Effector CD8-positive, alpha-beta T cell (primary cell): ENCODE results near the gene PRF1.

Experiments
- DNase-seq: peaks from one replicate; lab custom pipeline; 2025; lab: John Stamatoyannopoulos, UW

The PRF1 gene

DNA sequence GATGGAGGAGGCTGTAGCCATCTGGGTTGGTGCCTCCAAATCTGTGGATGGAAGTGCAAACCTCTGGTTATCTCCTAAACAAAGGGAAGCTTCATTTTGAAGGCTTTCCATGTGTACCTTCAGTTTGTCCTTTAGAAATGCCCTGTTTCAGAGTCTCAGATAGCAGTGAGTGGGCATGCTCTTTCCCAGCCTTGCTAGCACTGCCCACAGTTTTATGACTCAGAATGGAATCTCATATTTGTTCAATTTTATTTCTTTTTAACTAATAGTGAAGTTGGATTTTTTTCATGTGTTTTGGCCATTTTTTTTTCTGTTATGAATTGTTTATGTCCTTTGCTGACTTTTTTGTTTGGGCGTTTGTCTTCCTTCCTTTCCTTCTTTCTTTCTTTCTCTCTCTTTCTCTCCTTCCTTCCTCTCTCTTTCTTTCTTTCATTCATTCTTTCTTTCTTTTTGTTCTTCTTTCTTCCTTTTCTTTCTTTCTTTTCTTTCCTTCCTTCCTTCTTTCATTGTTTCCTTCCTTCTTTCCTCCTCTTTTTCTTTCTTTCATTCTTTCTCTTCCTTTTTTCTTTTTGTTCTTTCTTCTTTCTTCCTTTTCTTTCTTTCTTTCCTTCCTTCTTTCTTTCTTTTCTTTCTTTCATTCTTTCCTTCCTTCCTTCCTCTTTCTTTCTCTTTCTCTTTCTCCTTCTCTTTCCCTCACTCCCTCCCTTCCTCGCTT lies 25.6 kb downstream of the PRF1 start:
- DNase-seq, result no peak

DNA sequence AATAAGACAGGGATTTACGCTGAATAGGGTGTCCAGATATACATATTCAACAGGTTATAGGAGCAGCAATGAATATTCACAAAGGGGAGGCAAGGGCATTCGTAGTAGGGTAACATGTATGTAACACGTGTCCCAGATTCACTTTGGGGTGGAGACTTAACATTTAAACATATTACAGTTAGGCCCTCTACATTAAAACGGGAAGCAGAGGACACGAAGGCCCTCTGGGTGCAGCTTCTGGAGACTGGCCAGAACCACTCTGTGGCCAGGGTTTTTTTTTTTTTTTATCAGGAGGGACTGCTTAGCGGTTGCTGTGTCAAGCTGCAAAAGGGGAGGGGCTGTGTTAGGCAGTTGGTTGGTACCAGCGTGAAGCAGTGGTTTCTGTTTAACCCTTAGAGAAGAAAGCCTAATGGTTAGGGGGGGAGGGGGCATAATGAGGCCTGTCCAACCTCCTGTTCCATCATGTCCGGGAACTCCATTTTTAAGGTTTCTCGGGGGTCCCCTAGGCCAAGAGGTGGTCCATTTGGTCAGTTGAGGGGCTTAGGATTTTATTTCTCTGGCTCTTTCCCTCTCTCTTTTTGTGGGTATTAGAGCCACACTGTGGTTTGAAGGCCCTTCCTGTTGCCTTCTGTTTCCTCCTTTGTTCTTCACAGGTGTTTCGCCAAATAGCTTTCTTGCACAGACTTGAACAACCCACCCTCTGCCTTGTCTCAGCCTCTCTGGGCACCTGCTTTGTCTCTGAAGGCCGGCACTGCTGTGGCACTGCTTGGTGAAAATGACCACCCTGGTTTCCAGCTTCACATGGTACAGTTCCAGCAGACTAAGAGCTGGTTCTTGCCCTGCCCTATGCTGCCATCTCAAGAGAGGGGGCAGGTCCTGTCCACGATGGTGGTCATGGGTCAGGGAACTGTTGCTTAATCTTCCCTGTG lies 26.4 kb downstream of the PRF1 start:
- DNase-seq, result no peak

DNA sequence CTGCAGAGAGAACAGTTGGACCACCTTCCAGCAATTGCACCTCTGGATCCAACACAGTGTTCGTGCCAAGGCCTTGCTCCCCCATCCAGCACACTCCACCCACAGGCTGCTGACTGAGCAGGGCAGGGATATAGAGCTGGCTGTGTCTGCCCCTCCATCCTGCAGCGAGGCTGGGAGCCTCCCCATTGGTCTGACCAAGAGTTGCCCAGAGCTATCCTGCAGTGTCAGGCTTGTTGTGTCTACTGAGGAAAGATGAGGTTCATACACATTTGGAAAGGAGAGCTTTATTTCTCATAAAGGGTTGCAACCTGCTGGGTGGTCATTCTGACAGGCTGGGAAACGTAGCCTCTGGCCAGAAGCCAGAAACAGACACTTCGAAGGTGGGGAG lies 27.1 kb downstream of the PRF1 start:
- DNase-seq, result no peak

DNA sequence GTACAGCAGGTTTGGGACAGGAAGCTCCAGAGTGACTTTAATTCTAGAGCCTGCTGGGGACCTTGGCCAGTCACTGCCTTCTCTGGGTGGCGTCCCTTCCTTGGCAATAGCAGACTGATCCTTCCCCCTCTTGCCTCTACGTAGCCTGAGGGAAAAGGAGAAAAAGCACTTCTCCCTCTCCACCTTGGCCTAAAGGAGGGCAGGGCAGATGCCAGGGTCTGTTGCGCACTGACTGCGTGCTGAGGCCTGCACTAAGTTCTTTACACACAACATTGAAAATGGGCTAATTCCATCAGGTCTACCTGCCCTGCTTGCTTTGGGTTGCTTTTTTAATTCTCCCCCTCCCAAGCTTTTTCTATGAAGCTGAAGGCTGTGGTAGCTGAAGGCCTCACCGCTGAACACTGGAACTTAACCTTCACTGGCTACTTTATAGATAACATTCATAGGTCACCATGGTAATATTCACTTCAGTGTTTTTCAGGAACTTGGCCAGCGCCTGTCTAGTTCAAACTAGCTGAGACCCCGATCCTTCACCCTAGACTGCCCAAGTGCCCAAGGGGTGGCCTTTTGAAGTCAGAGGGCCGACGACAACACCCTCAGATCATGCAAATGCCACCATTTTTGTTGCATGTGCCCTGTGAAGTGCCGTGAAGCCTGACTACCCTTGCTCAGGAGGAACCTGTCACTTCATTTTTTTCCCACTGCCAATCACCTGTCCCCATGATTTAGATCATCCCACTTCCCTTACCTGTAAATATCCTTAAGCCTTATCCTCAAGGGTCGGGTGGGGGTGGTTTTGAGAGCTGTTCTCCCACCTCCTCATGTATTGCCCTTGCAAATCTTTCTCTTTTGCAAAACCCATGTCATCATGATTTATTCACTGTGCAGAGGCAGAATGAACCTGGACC lies 28.7 kb downstream of the PRF1 start:
- no peak for DNase-seq

DNA sequence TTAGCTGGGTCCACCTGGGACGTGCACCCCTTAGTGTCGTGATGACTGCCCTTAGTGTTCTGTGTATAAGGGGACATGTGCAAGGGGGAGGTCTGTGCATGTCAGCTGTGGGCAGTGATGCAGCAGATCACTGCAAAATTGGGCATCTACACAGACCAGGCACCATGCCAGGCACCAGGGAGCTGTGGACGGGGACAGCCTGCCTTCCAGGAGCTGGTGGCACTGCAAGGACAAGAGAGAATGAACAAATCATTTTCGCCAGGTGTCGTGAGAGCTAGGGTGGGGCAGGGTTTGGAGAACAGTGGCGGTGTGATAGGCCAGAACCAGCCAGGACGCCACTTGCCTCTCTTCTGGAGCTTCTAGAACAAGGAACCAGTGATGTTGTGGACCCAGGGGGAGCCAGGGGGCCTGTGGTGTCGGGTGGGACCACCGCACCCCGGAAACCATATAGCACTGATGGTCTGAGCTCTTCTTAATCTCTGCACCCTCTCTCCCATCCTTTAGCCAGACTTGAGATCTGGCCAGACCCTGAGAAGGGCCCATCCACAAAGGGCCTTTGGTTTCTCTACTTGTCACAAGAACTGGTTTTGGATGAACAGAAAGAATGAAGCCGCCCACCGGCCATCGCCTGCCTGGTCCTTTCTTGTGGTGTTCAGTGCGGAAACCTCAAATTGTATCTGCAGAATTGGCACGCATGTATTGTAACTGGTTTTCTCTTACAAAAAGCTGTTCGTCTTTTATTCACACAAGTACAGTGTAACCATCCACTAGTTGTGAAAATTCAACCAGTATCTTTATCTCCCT lies 30.7 kb downstream of the PRF1 start:
- no peak for DNase-seq

DNA sequence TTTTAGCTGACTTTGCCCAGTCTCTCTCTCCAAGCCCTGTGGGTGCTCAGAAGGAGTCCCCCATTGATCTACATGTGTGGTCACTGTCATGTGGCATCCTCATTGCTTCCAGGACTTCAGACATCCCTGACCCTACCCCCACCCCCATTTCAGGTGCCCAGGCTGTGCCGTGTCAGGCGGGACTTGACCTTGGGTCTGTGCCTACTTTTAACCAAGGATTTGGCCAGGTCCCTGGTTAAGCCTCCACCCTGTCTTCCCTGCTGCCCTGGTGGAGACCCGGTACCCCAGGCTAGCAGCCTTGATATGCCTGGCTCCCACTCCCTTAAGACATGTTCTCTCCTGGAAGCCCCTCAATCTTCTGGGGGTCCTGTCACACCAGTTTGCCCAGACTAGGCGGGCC lies 31.3 kb downstream of the PRF1 start:
- DNase-seq, result no peak

DNA sequence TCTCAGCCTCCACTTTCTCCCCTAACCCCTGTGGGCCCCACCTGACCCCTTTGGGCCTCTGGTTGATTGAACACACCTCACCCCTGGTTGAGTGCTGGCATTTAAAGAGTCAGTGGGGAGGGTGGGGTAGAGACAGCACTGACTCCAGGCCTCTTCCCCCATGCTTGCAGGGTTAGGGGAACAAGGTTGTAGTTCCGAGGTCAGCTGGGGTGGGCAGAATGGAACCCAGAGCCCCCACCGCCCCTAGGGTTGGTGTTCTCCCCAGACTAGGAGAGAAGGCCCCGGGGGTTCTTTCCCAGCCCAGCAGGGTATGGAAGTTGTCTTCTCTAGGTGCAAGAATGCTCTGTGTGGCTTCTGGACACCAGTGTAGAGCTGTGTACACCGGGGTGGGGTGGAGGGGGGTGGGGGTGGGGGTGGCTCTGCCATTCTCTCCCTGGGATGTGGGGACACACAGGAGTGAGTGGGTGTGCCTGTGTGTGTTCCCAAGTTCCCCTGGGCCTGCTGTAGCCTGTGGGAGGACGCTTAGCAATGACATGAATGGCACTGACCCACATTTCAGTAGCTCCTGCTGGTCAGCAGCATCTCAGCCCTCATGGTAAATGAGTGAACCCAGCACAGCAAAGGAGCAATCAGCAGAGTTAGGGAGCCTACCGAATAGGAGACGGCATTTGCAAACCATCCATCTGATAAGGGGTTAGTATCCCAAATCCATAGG lies 33.6 kb downstream of the PRF1 start:
- no peak for DNase-seq

DNA sequence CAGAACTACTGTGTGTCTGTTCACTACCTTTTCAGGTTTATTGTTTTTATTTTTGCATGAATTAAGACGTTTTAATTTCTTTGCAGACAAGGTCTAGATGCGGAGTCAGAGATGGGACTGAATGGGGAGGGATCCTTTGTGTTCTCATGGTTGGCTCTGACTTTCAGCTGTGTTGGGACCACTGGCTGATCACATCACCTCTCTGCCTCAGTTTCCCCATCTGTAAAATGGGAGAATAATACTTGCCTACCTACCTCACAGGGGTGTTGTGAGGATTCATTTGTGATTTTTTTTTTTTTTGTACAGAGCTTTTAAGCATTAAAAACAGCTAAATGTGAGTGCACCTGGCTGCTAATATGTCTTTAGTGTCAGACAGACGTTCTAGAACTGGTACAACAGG lies 34.4 kb downstream of the PRF1 start:
- no peak for DNase-seq

DNA sequence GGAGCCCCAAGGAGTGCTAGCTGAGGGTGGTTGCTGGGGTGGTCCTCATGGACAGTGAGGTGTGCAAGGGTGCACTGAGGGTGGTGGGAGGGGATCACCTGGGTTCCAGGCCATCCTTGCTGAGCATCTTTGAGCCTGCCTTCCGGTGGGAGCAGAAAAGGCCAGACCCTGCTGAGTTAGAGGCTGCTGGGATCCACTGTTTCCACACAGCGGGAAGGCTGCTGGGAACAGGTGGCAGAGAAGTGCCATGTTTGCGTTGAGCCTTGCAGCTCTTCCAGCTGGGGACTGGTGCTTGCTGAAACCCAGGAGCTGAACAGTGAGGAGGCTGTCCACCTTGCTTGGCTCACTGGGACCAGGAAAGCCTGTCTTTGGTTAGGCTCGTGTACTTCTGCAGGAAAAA lies 34.9 kb downstream of the PRF1 start:
- no peak for DNase-seq

DNA sequence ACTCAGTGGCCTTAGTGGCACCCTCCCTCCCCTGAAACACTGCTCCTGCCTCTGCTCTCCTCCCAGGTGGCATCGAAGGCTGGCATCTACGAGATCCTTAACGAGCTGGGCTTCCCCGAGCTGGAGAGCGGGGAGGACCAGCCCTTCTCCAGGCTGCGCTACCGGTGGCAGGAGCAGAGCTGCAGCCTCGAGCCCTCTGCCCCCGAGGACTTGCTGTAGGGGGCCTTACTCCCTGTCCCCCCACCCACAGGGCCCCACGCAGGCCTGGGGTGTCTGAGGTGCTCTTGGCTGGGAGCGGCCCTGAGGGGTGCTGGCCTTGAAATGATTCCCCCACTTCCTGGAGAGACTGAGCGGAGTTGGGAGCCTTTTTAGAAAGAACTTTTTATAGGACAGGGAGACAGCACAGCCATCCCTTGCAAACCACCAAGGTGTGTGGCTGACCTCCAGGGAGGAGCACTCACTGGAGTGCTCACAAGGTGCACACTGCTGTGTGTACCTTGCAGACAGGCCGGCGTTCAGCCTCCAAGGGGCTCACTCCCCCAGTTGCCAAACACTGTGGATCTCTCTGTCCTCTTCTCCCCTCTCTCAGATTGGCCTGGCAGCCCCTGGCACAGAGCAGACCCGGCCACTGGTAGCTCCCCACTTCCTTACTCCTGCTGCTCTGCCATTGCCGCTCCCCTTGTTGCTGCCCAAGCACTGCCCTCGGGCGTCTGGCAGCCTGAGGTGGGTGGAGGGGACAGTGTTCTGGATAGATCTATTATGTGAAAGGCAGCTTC lies 35.8 kb downstream of the PRF1 start:
- DNase-seq, result no peak

DNA sequence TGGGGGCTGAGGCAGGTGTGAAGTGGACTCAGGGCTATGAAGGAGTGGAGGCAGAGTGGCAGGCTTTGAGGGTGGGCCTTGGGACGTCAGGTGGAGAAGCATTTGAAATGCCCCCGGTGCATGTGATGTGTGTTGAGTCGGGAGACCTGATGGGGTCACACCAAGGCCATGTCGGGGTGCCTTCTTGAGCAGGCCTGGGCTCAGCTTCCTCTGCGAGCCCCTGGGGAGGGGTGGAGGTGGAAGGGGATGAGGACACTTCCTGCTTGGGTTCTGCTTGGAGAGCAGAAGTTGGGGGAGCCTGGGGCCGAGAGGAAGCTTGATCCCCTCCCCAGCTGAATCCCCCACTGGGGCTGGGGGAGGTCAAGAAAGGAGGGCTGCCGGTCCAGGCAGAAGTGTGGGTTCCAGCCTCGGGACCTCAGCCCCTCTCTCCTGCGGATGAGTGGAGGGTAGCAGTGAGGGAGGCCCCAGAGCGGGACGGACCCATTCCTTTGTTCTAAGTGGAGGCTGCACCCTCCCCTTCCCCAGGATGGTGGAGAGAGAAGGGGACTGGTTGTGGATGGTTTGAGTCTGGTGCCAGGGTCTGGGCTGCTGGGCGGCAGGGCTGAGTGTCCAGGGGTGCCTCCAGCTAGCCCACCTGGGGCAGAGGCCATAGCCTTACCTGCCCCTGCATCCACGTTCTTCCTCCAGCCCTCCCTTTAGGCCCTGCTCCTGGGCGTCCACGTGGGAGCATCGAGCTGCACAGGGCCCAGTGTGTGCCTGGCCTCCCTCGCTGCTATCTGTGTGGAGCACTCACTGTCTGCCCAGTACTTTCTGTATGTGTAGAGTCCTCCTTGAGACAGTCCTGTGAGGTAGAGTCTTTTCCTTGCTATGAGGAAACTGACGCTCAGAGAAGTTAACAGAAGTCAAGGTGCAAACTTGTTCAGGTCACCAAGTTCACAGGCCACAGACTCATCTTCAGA lies 36.7 kb downstream of the PRF1 start:
- DNase-seq, result no peak

DNA sequence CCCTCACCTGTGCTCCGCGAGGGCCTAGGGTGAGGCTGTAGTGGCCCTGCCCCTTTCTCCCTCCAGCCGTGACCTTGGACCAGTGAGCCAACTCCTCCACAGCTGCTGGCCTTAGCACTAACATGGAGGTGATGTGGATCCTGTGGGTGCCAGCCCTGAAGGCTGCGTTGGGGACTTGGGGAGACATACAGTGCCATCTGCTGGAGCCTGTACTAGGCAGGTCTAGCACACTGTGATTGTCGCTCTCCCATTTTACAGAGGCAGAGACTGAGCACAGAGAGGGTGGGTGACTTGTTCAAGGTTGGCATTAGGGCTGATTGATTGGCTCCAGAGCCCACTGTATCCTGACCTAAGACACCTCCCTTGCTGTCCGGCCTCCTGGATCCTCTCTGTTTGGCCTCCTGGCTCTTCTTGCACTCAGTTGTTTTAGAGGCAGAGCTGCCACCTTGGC lies 37.6 kb downstream of the PRF1 start:
- DNase-seq, result no peak

DNA sequence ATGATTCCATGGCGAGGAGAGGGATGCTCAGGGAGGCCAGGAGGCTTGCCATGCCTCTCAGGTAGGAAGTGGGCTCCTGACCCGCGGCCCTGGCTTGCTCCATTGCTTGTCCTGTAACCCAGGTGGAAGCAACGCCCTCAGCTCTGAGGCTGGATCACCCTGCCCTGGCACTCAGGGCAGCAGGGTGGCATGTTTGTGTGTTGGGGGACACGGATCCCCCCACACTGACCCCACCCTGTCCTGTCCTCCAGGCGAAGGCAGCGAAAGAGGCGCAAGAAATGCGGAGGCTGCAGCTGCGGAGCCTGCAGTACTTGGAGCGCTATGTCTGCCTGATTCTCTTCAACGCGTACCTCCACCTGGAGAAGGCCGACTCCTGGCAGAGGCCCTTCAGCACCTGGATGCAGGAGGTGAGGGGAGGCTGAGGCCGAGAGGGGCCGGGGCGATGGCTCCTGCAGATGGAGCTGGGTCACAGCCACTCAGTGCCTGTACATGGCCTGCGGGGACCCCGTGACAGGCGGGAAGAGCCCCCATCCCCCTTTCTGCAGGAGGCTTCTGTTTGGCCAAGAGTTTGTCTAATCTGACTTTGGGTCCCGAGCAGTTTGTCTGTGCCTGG lies 38.3 kb downstream of the PRF1 start:
- DNase-seq, result no peak

DNA sequence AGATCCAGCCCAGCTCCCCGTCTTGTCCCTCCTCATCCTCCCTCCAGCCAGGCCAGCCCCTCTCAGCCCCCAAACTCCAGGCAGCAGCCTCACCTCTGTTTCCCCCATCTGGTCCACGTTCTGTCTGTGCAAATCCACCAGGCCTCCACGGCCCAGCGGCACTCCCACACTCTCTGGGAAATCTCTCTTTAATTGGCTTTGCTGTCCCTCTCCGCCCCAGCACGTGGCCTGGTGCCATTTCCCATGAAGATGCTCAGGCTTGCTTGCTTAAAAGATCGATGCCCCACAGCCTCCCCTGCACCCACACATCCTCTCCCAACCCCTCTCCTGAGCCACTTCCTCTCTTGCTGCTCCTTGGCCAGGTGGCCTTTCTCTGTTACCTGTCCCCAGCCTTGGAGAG lies 39.3 kb downstream of the PRF1 start:
- no peak for DNase-seq

DNA sequence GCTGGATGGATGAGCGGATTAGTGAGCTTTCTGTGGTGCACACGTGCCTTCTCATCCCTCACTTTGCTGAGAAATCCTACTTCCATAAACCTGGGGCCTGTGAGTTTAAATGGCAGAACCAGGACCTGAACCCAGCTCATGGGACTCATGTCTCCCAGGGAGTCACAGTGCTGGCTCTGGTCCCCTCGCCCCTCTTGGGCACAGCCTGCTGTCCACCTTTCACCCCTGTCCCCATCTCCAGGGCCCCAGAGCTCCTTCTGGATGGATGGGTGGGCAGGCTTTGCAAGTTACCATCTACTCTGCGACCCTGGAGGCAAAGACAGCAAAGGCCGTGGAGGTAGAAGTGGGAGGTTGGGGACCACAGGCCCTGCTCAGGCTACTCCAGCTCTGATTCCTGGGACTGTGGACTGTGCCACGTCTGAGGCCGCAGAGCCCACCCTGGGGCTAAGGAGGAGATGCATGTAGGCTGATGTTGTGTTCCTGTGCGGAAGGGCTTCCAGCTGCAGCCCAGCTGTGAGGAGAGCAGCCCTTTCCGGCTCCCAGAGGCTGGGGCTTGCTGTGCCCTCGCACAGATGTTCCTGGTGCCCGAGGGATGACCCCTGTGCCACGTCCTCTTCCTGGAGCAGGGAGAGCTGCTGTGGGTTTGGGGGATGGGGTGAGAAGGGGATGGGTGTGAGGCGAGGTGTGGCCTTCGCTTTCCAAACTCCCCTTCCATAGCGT lies 40.3 kb downstream of the PRF1 start:
- DNase-seq, result no peak

DNA sequence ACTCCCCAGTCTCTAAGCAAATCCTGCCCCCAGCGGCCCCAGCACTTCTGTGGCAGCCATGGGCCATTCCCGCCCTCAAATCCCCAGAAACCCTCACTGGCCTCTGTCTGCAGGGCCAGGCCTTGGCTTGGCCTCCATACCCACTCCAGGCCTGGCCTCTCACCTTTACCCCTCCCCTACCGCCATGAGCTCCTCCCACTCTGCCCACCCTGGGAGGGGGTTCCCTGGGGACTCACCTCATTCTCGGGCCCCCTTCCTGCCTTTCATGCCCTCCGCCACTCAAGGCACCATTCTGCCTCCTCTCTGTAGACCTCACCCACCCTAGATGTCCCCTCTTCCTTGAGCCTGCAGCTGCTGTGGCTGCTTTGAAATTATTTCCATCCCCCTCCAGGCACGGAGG lies 41.0 kb downstream of the PRF1 start:
- no peak for DNase-seq

DNA sequence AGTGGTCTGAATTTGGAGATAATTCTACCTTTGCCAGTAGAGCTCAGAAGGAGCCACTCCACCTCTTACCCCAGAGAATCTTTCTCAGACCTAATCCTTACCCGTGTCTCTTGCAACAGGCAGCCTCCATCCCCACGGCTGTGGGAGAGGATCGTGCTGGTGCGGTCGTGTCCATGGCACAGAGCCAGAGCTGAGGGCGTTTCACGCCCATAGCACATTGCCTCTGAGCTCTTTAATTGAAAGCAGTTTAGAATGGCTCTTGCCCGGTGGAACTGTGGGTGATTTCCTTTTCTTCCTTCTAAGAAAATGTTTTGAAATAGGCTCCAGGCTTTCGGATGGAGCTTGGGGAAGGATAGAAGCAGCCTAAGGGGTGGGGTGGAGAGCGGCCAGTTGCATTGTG lies 41.5 kb downstream of the PRF1 start:
- DNase-seq, result no peak

DNA sequence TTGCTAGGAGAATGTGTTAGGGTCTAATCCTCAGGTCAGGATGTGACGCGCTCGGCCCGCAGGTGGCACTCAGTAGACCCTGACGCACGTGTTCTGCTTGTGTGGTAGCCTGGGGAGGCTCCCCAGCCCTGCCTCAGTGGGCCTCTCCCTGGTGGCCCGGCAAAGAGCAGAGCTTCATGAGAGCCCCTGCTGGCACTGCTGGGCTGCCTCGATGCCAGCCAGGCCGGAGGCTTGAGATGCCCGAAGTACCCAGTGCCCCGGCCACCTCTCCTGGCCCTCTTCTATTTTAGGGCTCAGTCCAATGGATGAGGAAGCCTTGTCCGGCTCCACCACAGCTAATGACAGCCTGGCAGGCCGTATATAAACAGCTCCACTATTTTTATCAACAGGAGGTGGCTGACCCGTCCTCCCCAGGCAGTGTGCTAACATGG lies 42.0 kb downstream of the PRF1 start:
- no peak for DNase-seq
